Nephron progenitor cell (in vitro differentiated cells): ENCODE results near the gene FRMD4A.
A peak's percentile ranks its signal among the peaks of the same experiment; 100 is the strongest.

Experiments
- DNase-seq: peaks from one replicate; pipeline ENCODE4 v3.0.0; 2021
- H3K27ac Mint-ChIP-seq: 2 replicates; pipeline ENCODE4 v1.8.0; 2021; ENCODE audit warnings: mild to moderate bottlenecking, moderate library complexity, mixed read lengths
- H3K27me3 Mint-ChIP-seq: 2 replicates; pipeline ENCODE4 v1.8.0; 2021; ENCODE audit warnings: mild to moderate bottlenecking, low read depth, mixed read lengths; ENCODE audit not compliant: poor library complexity
- H3K36me3 Mint-ChIP-seq: 2 replicates; pipeline ENCODE4 v1.8.0; 2021; ENCODE audit warnings: low read depth, mixed read lengths
- H3K4me1 Mint-ChIP-seq: 2 replicates; pipeline ENCODE4 v1.8.0; 2021; ENCODE audit warnings: mixed read lengths
- H3K4me3 Mint-ChIP-seq: 2 replicates; pipeline ENCODE4 v1.8.0; 2021; ENCODE audit warnings: mild to moderate bottlenecking, moderate library complexity, mixed read lengths
- H3K9me3 Mint-ChIP-seq: 2 replicates; pipeline ENCODE4 v1.8.0; 2021; ENCODE audit warnings: mild to moderate bottlenecking, moderate library complexity, mixed read lengths
- CTCF ChIP-seq: fragments of 200-600 bp; sonication (generic); IDR thresholded peaks from 2 replicates; pipeline ENCODE4 v1.5.0; 2021; ENCODE audit warnings: antibody characterized with exemption

The FRMD4A gene

DNA sequence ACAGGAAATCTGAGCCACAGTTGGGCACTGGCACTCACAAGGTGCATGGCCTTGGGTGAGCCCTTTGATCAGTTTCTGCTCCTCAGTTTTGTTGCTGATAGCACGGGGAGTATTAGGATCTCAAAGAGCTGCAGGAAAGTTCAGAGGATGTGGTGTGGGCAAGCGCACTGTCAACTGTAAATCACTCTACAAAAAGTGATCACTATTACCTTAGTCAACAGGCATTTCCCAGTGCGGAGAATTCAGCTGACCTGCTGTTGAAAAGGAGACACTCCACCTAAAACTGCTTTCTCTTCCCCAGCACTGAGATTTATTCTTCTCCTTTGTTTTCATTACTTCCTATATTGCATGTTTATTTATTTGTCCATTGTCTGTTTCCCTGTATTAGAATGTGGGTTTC is 412.9 kb downstream of the FRMD4A start:
- no peaks in the 10 kb centered on the region for H3K9me3 Mint-ChIP-seq
- H3K27me3 Mint-ChIP-seq, result no peaks in the 10 kb centered on the region
- peaks cover 65% of the 10 kb centered on the region for H3K4me1 Mint-ChIP-seq

DNA sequence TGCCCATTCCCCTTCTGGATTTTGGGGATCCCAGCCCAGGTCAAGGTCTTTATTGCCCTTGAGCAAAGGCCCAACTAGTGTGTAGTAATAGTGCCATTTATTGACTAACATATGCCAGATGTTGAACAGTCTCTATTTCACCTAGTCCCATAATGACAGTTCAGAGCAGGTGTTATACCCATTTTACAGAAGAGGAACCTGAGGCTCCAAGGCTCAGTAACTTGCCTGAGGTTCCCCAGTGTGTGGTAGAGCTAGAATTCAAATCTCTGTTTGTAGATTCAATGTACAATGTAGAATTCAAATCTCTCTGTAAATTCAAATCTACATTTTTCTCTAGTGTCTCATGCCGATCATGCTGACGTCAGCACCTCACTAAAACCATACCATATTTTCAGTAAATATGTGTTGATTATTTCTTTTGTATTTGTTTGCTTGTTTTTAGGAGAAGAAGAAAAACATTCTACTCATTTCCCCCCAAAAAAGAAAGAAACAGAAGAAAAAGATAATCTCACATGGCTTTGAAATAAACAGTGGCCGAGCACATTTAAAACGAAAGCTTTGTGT is 414.3 kb downstream of the FRMD4A start:
- DNase-seq, result no peak
- peaks cover 69% of the 10 kb centered on the region for H3K4me1 Mint-ChIP-seq
- no peak overlapping the region for H3K4me3 Mint-ChIP-seq
- TF ChIP-seq CTCF, result no peak
- H3K27me3 Mint-ChIP-seq, result no peaks in the 10 kb centered on the region
- peak overlapping the region; percentile 26 for H3K27ac Mint-ChIP-seq
- H3K9me3 Mint-ChIP-seq, result no peaks in the 10 kb centered on the region
- H3K36me3 Mint-ChIP-seq, result no peaks in the 10 kb centered on the region

More for the DNA sequence above, 412.9 kb downstream of the FRMD4A start:
- no peak overlapping the region for H3K4me3 Mint-ChIP-seq
- peak overlapping the region; percentile 12 for H3K27ac Mint-ChIP-seq
- no peak for DNase-seq
- no peaks in the 10 kb centered on the region for H3K36me3 Mint-ChIP-seq
- TF ChIP-seq CTCF, result no peak

DNA sequence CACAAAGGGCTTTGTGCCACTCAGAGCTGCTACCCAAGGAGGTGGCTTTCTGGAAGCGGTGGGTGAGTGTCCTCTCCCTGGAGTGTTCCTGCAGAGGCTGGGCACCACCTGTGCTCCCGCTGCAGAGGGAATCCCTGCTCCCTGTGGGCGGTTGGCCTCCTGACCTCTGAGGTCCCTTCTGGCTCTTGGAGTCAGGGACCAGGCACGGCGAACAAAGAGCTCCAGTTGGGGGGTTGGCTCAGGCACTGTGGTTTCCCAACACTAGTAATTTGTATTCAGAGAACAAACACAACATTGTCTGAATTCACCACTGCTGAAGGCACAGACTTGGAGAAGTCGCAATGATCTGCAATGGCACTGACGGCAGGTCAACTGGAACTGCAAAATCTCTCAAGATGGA is 415.0 kb downstream of the FRMD4A start:
- Mint-ChIP-seq H3K4me1 (peaks cover 62% of the 10 kb centered on the region), H3K4me3 (no peak overlapping the region), H3K36me3 (no peaks in the 10 kb centered on the region), H3K27ac (no peak overlapping the region), H3K27me3 (peaks cover 4% of the 10 kb centered on the region), H3K9me3 (no peaks in the 10 kb centered on the region)
- DNase-seq, result no peak
- no peak for TF ChIP-seq CTCF

GRCh38 chr10:13913897-13914296 is 416.8 kb downstream of the FRMD4A start:
- H3K4me3 Mint-ChIP-seq, result no peak overlapping the region
- peak; percentile 20 for DNase-seq
- H3K9me3 Mint-ChIP-seq, result no peaks in the 10 kb centered on the region
- H3K36me3 Mint-ChIP-seq, result no peaks in the 10 kb centered on the region
- peak overlapping the region; percentile 18 for H3K27ac Mint-ChIP-seq
- H3K27me3 Mint-ChIP-seq, result peaks cover 4% of the 10 kb centered on the region
- peaks cover 51% of the 10 kb centered on the region for H3K4me1 Mint-ChIP-seq
- TF ChIP-seq CTCF, result no peak

GRCh38 chr10:13911821-13912520 is 418.8 kb downstream of the FRMD4A start:
- no peaks in the 10 kb centered on the region for H3K9me3 Mint-ChIP-seq
- peaks cover 4% of the 10 kb centered on the region for H3K27me3 Mint-ChIP-seq
- H3K36me3 Mint-ChIP-seq, result no peaks in the 10 kb centered on the region
- no peak for DNase-seq
- H3K4me1 Mint-ChIP-seq, result peaks cover 38% of the 10 kb centered on the region
- no peak overlapping the region for H3K4me3 Mint-ChIP-seq
- H3K27ac Mint-ChIP-seq, result no peak overlapping the region
- no peak for TF ChIP-seq CTCF
